SH-SY5Y (cell line): ENCODE results near the gene NAV3.

ENCODE experiments used
- GATA2 ChIP-seq: IDR thresholded peaks from 2 replicates; pipeline ENCODE4 v1.6.1; 2011; ENCODE audit warnings: mild to moderate bottlenecking, low read depth, low read length
- GATA3 ChIP-seq: IDR thresholded peaks from 2 replicates; pipeline ENCODE4 v1.6.1; 2011; ENCODE audit warnings: low read depth, mild to moderate bottlenecking, low read length, moderate library complexity

- no peak for TF ChIP-seq GATA2
- no peak for TF ChIP-seq GATA3
Observed at GRCh38 chr12:77947746-77948145, 117.1 kb downstream of the NAV3 start.
